SJCRH30 (cell line): ENCODE measurements around the gene SLC17A3. TPM values are rescaled to one million over a fixed set of nuclear protein-coding genes. Genes with fewer than 3 reads are reported as not detected.

Experiments used
- DNase-seq, 2 experiments: peaks; one replicate each; pipeline ENCODE4 v3.0.0-alpha.2; 2015 to 2020
- H3K27ac ChIP-seq: fragments of 250-450 bp; sonication (Bioruptor Pico); 2 replicates; pipeline ENCODE4 v1.5.1; 2020; ENCODE audit warnings: mild to moderate bottlenecking, moderate library complexity
- H3K27me3 ChIP-seq: fragments of 250-450 bp; sonication (Bioruptor Pico); 2 replicates; pipeline ENCODE4 v1.5.1; 2020; ENCODE audit warnings: mild to moderate bottlenecking, moderate library complexity
- H3K36me3 ChIP-seq: fragments of 250-450 bp; sonication (Bioruptor Pico); 2 replicates; pipeline ENCODE4 v1.5.1; 2020; ENCODE audit warnings: mild to moderate bottlenecking, moderate library complexity
- H3K4me1 ChIP-seq: fragments of 250-450 bp; sonication (Bioruptor Pico); 2 replicates; pipeline ENCODE4 v1.5.1; 2020; ENCODE audit warnings: mild to moderate bottlenecking, moderate library complexity
- H3K4me3 ChIP-seq: fragments of 250-450 bp; sonication (Bioruptor Pico); 2 replicates; pipeline ENCODE4 v1.5.1; 2020; ENCODE audit warnings: mild to moderate bottlenecking, moderate library complexity
- H3K9me3 ChIP-seq: fragments of 250-450 bp; sonication (Bioruptor Pico); replicated peaks from 2 replicates; pipeline ENCODE4 v1.5.1; 2020; ENCODE audit warnings: mild to moderate bottlenecking, moderate library complexity
- total RNA-seq: library from RNA; depleted of rRNA; stranded (reverse); fragments of >200 nt; shearing (Covaris generic); gene quantifications from 2 replicates; pipeline ENCODE4 v1.2.3, GENCODE V29; 2014

The SLC17A3 gene
- total RNA-seq, 1 experiment from 2014 or later = not detected

- DNase-seq = no peak
- no peaks in the 10 kb centered on the region for H3K36me3 ChIP-seq
These were observed 25.8 kb upstream of the SLC17A3 start for GRCh38 chr6:25899580-25900408.

GRCh38 chr6:25899123-25899522 is 25.1 kb upstream of the SLC17A3 start:
- Histone ChIP-seq H3K4me1 (no peaks in the 10 kb centered on the region; the same call in 1 of the 2 replicates), H3K36me3 (no peaks in the 10 kb centered on the region), H3K4me3 (no peak overlapping the region), H3K27me3 (no peaks in the 10 kb centered on the region), H3K27ac (no peak overlapping the region), H3K9me3 (no peaks in the 10 kb centered on the region)
- DNase-seq = no peak

More at GRCh38 chr6:25899580-25900408, 25.8 kb upstream of the SLC17A3 start:
- H3K27ac ChIP-seq = no peak overlapping the region
- H3K4me3 ChIP-seq = no peak overlapping the region
- no peaks in the 10 kb centered on the region for H3K27me3 ChIP-seq
- no peaks in the 10 kb centered on the region; the same call in 1 of the 2 replicates for H3K4me1 ChIP-seq
- no peaks in the 10 kb centered on the region for H3K9me3 ChIP-seq

- no peaks in the 10 kb centered on the region; the same call in 1 of the 2 replicates for H3K4me1 ChIP-seq
- no peaks in the 10 kb centered on the region for H3K36me3 ChIP-seq
- no peaks in the 10 kb centered on the region for H3K27me3 ChIP-seq
- no peak overlapping the region for H3K27ac ChIP-seq
- no peak overlapping the region for H3K4me3 ChIP-seq
- H3K9me3 ChIP-seq = no peaks in the 10 kb centered on the region
- DNase-seq = no peak
These were observed 24.4 kb upstream of the SLC17A3 start for GRCh38 chr6:25898289-25898977.

- Histone ChIP-seq H3K36me3 (no peaks in the 10 kb centered on the region), H3K27ac (no peak overlapping the region), H3K4me3 (no peak overlapping the region), H3K4me1 (no peaks in the 10 kb centered on the region; the same call in 1 of the 2 replicates), H3K9me3 (no peaks in the 10 kb centered on the region), H3K27me3 (no peaks in the 10 kb centered on the region)
- no peak for DNase-seq
These were observed 22.2 kb upstream of the SLC17A3 start for GRCh38 chr6:25896252-25896651.

DNA sequence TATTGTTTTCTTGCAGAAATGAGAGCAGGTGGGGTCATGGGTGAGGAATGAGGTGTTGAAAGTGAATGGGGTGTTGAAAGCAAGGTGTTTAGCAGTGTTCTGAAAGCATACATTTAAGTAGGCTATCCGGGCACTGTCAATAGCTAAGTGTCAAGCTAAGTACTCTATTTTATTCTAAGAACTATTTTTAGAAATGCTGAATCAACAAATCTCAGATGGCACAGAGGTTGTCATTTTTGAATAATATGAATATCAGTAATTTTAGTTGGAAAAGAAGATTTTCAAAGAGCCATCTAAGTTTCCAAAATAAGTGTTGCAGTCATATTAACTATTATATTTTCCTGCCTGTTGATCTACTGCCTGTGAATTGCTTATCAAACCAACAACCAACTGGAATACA is 21.7 kb upstream of the SLC17A3 start:
- Histone ChIP-seq H3K27me3 (no peaks in the 10 kb centered on the region), H3K36me3 (no peaks in the 10 kb centered on the region), H3K4me1 (no peaks in the 10 kb centered on the region; the same call in 1 of the 2 replicates), H3K9me3 (no peaks in the 10 kb centered on the region), H3K27ac (no peak overlapping the region), H3K4me3 (no peak overlapping the region)
- no peak for DNase-seq

- Histone ChIP-seq H3K9me3 (no peaks in the 10 kb centered on the region), H3K36me3 (no peaks in the 10 kb centered on the region), H3K4me3 (no peak overlapping the region), H3K27ac (no peak overlapping the region), H3K27me3 (no peaks in the 10 kb centered on the region), H3K4me1 (no peaks in the 10 kb centered on the region)
- no peak for DNase-seq
These were observed 19.7 kb upstream of the SLC17A3 start for GRCh38 chr6:25893778-25894177.

DNA sequence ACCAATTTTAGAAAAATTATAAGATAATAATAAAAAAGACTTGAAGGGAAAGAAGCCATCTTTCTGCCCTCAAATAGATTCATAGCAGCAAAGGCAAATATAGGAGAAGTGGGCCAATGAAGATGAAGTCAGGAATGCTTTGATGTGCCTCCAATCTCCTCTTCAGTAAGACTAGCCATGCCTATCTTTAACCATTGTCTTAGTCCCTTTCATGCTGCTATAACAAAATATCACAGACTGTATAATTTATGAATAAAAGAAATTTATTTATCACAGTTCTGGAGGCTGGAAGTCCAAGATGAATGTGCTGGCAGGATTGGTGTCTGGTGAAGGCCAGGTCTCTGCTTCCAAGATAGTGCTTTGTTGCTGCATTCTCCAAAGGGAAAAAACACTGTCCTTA is 18.8 kb upstream of the SLC17A3 start:
- Histone ChIP-seq H3K36me3 (no peaks in the 10 kb centered on the region), H3K4me1 (no peaks in the 10 kb centered on the region), H3K9me3 (no peaks in the 10 kb centered on the region), H3K27me3 (no peaks in the 10 kb centered on the region), H3K27ac (no peak overlapping the region), H3K4me3 (no peak overlapping the region)
- DNase-seq = no peak

DNA sequence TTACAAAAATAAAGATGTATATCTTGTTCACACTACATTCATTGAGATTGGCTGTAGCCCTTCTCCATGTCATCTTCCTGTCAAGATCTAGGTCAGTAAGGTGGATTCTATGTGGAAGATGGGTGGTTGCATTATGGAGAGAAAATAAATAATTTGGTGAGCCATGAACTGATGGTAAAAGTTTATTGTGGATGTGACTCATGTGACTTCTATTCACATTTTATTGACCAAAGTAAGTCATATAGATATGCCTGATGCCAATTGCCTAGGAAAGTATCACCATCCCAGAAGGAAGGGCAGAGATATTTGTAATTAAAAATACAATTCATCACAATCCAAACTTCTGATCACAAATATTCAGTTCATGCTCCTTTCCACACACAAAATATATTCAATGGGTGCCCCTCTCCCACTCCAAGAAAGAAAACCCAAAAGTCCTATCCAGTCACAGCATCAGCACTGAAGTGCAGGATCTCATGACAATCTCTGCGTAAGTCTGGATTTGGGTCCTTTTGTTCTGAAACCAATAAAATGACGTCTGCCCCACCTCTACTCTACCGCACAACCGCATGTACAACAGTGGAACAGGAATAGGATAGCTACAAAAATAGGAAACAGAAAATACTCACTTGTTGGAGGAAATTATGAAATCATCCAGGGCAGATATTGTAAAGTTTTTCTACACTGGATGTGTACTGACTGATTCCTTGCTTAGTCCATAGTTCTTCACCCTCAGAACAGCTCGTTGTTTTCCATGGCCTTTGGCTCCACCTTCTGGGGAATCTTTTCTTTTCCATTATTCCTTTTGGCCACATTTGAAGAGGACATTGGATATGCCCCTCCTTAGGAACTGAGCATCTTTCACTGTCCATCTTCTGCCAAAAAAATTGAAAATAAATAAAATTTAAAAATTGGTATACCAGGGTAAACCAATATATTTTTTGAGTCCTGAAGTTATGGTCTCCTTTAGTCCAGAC is 16.1 kb upstream of the SLC17A3 start:
- no peaks in the 10 kb centered on the region for H3K9me3 ChIP-seq
- no peaks in the 10 kb centered on the region for H3K4me1 ChIP-seq
- H3K27ac ChIP-seq = no peak overlapping the region
- peak; percentile 3 to 52 for DNase-seq
- no peaks in the 10 kb centered on the region for H3K36me3 ChIP-seq
- H3K4me3 ChIP-seq = no peak overlapping the region
- H3K27me3 ChIP-seq = no peaks in the 10 kb centered on the region

GRCh38 chr6:25888626-25889025 is 14.6 kb upstream of the SLC17A3 start:
- H3K9me3 ChIP-seq = no peaks in the 10 kb centered on the region
- no peak for DNase-seq
- no peaks in the 10 kb centered on the region for H3K4me1 ChIP-seq
- H3K36me3 ChIP-seq = no peaks in the 10 kb centered on the region
- no peak overlapping the region for H3K4me3 ChIP-seq
- no peaks in the 10 kb centered on the region for H3K27me3 ChIP-seq
- no peak overlapping the region for H3K27ac ChIP-seq

DNA sequence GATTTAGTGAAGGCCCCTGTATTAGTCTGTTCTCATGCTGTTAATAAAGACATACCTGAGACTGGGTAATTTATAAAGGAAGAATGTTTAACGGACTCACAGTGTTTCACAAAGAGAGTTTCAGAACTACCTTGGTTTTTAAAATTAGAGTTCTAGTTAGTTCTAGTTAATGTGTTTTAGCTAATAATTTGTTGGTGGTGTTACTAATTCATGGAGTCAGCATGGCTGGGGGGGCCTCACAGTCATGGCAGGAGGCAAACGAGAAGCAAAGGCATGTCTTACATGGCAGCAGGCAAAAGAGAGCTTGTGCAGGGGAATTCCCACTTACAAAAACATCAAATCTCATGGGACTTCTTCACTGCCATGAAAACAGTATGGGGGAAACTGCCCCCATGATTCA is 12.0 kb upstream of the SLC17A3 start:
- H3K4me1 ChIP-seq = no peaks in the 10 kb centered on the region
- no peak overlapping the region for H3K27ac ChIP-seq
- no peaks in the 10 kb centered on the region for H3K36me3 ChIP-seq
- no peaks in the 10 kb centered on the region for H3K27me3 ChIP-seq
- no peak for DNase-seq
- no peak overlapping the region for H3K4me3 ChIP-seq
- no peaks in the 10 kb centered on the region for H3K9me3 ChIP-seq

DNA sequence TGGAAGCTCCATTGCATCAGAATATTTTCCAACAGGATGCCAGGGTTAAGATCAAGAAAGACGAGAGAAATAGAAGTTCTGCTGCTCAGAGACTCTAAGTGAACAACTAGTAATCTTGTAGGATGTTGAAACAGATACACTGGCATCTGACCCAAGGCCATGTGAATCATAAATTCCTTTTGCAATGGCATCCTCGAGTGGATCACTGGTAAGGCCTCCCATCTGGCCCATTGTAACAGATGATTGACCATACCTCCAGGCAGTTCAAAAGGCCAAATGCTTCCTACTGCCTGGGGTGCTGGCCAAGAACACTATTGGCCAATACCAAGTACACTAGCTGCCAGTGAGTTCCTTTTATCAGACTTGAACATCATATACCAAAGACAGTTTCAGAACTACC is 9.9 kb upstream of the SLC17A3 start:
- Histone ChIP-seq H3K9me3 (no peaks in the 10 kb centered on the region), H3K4me3 (no peak overlapping the region), H3K36me3 (no peaks in the 10 kb centered on the region), H3K4me1 (no peaks in the 10 kb centered on the region), H3K27ac (no peak overlapping the region), H3K27me3 (no peaks in the 10 kb centered on the region)
- no peak for DNase-seq

- Histone ChIP-seq H3K4me1 (no peaks in the 10 kb centered on the region), H3K4me3 (no peak overlapping the region), H3K36me3 (no peaks in the 10 kb centered on the region), H3K27ac (no peak overlapping the region), H3K9me3 (no peaks in the 10 kb centered on the region), H3K27me3 (no peaks in the 10 kb centered on the region)
- DNase-seq = no peak
These were observed 9.5 kb upstream of the SLC17A3 start for GRCh38 chr6:25883536-25883935.

- H3K36me3 ChIP-seq = no peaks in the 10 kb centered on the region
- H3K4me3 ChIP-seq = no peak overlapping the region
- no peaks in the 10 kb centered on the region for H3K9me3 ChIP-seq
- no peak overlapping the region for H3K27ac ChIP-seq
- no peaks in the 10 kb centered on the region for H3K27me3 ChIP-seq
- no peak for DNase-seq
- no peaks in the 10 kb centered on the region for H3K4me1 ChIP-seq
These were observed 8.0 kb upstream of the SLC17A3 start for GRCh38 chr6:25882051-25882496.

DNA sequence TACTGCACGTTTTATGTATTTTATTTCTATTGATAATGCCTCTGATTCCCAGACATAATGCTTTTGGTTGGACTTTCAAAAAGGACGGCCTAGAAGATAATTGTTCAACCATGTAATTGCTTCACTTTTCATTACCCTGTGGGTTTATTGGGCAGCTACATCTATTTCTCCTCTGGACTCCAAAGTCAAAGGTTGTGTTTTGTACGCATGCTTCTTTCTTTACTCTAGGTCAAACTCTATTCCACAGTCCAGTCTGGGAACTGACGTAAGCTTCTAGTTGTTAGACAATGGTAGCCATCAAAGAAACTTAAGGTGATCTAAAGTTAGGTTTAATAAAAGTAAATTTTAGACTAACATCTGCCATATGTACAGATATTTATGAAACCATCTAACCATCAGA is 6.6 kb upstream of the SLC17A3 start:
- Histone ChIP-seq H3K9me3 (no peaks in the 10 kb centered on the region), H3K4me3 (no peak overlapping the region)

More for the DNA sequence above, 6.6 kb upstream of the SLC17A3 start:
- no peak for DNase-seq
- Histone ChIP-seq H3K27me3 (no peaks in the 10 kb centered on the region), H3K4me1 (no peaks in the 10 kb centered on the region), H3K27ac (no peak overlapping the region), H3K36me3 (no peaks in the 10 kb centered on the region)
